HG03196 (cell line): ENCODE results near the gene PTBP2.
A peak's percentile ranks its signal among the peaks of the same experiment; 100 is the strongest.

Source experiments
- ATAC-seq: cut with Tn5 transposase; IDR thresholded peaks from one replicate; pipeline ENCODE4 v1.9.1; 2021; ENCODE audit not compliant: unreplicated experiment

PTBP2 gene

GRCh38 chr1:96820107-96820506, 98.5 kb downstream of the PTBP2 start:
- ATAC-seq, result no peak

- no peak for ATAC-seq
These were observed 99.1 kb downstream of the PTBP2 start for GRCh38 chr1:96820671-96821070.

DNA sequence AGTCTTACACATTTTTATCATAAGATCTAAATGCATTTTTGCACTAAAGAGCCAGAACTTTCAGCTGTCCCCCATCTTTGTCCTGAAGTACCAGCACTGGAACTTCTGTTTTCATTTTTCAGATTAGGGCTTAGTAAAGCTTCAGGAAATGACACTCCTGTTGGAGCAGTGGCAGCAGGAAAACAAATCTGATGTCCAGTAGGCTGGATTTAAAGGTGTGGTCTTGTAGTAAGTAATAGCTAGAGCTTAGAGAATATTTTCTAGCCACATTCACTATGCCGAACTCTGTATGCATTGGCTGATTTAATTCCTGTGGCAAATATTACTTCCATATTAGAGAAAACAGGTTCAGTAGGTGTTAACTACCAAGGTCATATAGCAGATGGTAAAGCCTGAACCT, 103.6 kb downstream of the PTBP2 start:
- no peak for ATAC-seq

DNA sequence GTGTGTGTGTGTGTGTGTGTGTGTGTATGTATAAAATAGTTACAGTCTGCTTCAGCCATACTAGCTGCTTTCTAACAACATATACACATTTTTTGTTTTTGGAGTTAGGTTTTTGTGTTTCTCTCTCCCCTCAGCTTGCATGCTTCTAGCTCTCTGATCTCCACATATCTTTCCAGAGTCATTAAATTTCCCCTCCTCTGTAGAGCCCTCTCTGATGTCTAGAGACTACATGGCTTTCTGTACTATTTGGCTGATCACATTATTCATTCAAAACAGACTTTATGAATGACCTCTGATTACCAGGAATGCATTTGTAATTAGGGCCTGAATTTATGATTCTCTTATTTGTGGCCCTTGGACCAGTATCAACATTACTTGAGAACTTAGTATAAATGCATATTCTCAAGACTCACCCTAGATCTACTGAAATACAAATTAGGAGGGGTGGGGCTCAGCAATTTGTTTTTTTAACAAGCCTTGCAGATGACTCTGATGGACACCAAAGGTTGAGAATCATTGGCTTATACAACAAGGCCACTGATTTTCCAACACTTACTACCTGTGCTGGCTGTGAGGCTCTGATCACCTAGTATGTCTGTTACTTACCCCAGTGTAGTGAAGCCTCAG, 104.5 kb downstream of the PTBP2 start:
- no peak for ATAC-seq

- ATAC-seq, result no peak
These were observed 111.8 kb downstream of the PTBP2 start for GRCh38 chr1:96833376-96833775.

GRCh38 chr1:96834986-96835385, 113.4 kb downstream of the PTBP2 start:
- no peak for ATAC-seq

- ATAC-seq, result no peak
These were observed 115.6 kb downstream of the PTBP2 start for GRCh38 chr1:96837057-96837780.

DNA sequence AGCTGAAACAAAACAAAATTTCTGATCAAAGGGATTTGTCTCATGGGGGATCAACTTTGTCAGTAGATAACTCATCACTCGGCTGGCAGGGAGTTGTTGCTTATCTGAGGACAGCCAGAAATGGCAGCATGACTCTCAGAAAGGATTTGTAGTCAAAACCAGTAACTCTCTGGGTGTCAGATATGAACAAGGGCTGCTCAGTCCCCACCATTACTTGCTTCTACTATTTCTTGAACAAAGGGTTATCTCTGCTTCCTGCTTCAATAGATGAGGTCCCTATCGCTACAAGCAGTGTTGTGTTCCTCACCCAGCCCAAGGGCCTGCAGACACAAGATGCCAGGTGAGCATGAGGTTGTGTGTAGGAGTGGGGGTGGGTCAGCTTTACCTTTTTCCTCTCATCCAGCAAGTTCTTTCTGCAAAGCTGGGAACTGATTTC, 116.2 kb downstream of the PTBP2 start:
- no peak for ATAC-seq

GRCh38 chr1:96840396-96840795, 118.8 kb downstream of the PTBP2 start:
- ATAC-seq, result no peak

- ATAC-seq, result no peak
These were observed 120.6 kb downstream of the PTBP2 start for GRCh38 chr1:96842215-96842614.

DNA sequence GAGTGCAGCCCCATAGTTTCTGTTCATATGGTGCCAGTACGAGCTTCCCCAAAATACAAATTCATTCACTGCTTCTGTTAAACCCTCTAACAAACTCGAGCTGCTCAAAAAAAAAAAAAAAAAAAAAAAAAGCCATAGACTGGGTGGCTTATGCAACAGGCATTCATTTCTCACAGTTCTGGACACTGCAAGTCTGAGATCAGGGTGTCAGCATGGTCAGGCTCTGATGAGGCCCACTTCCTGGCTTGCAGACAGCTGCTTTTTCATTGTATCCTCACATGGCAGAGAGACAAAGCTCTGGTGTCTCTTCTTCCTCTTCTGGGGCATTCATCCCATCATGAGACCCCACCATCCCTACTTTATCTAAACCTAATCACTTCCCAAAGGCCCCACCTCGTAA, 121.6 kb downstream of the PTBP2 start:
- ATAC-seq, result no peak

GRCh38 chr1:96843601-96844000, 122.0 kb downstream of the PTBP2 start:
- ATAC-seq, result no peak

DNA sequence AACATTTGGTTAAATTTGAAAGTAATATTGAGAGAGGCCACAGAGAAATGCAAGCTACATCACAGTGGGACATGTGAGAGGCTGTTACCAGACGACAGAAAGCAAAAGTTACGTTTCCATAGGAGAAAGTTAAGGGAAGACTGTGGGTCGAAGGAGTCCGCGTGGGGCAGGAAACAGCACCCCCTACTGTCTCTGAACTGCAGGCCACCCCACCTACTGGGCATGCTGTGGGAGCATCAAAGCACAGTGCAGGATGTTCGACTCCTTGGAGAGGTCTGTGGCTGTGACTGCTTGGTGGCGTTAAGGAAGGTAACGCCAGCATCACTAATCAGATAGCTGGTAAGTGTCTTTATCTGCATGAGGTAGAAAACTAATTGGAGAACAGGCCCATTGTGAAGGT, 123.9 kb downstream of the PTBP2 start:
- peak; percentile 75 for ATAC-seq

- ATAC-seq, result no peak
These were observed 140.3 kb downstream of the PTBP2 start for GRCh38 chr1:96861836-96862235.

- no peak for ATAC-seq
These were observed 141.9 kb downstream of the PTBP2 start for GRCh38 chr1:96863449-96863848.
